Measurements from ENCODE around the gene PPP1R16B.

GRCh38 chr20:38961530-38962043, 156.1 kb downstream of the PPP1R16B start:
- no peak for TF ChIP-seq CTCF (IDR thresholded peaks at IDR 0.05)
- no peak for TF ChIP-seq POLR2A (IDR thresholded peaks at IDR 0.05)

Data from right lobe of liver (tissue), 4 donors.